Measurements from ENCODE around the gene UTP20. TPM values are rescaled to one million over a fixed set of nuclear protein-coding genes. Genes with fewer than 3 reads are reported as not detected.

Gene UTP20
- total RNA-seq, 1 donor: 18.8 TPM

GRCh38 chr12:101305794-101306193 lies 25.9 kb downstream of the UTP20 start:
- peaks cover 29% of the 10 kb centered on the region for H3K36me3 ChIP-seq (ENCODE audit: insufficient read depth, low read length)
- DNase-seq (ENCODE audit: insufficient read length, low spot score, missing footprints): no peak
- no peak for TF ChIP-seq CTCF (IDR thresholded peaks at IDR 0.05; ENCODE audit: extremely low read depth, low read depth, low read length)
- no peaks in the 10 kb centered on the region for H3K79me2 ChIP-seq (ENCODE audit: insufficient read depth, low read length)
- no peaks in the 10 kb centered on the region for H3K27me3 ChIP-seq (ENCODE audit: insufficient read depth, low read length)
- H3K27ac ChIP-seq (ENCODE audit: low read depth, low read length): no peak overlapping the region
- H3K9me3 ChIP-seq (ENCODE audit: low read depth, low read length): no peaks in the 10 kb centered on the region
- no peaks in the 10 kb centered on the region for H4K20me1 ChIP-seq (ENCODE audit: insufficient read depth, low read length)
- no peak overlapping the region for H3K4me3 ChIP-seq (ENCODE audit: insufficient read depth, low read length)
- H3K4me1 ChIP-seq (ENCODE audit: insufficient read depth, low read length): no peaks in the 10 kb centered on the region
- no peak overlapping the region for H3K4me2 ChIP-seq (ENCODE audit: insufficient read depth, low read length)
- no peak overlapping the region for H2AFZ ChIP-seq (ENCODE audit: low read length)

DNA sequence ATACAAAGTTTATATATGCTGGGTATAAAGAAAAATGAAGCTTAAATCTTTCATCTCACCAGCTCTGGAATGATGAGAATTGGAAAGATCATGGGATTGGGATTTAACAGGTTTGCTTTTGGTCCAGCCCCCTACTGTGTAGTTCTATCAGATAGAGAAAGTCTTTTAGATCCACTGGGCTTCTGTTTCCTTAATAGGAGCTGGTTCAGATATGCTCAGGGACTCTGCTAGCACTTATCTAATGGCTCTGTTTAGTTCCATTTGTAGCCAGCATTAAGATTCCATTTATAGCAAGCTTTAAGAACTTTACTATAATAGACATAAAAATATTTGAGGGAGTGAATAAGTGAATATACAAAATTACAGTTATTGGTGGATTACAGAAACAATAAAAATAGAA lies 42.6 kb downstream of the UTP20 start:
- no peak overlapping the region for H2AFZ ChIP-seq (ENCODE audit: low read length)
- H3K4me2 ChIP-seq (ENCODE audit: insufficient read depth, low read length): no peak overlapping the region
- no peak for TF ChIP-seq CTCF (IDR thresholded peaks at IDR 0.05; ENCODE audit: extremely low read depth, low read depth, low read length)
- no peak overlapping the region for H3K27ac ChIP-seq (ENCODE audit: low read depth, low read length)
- peaks cover 22% of the 10 kb centered on the region for H3K36me3 ChIP-seq (ENCODE audit: insufficient read depth, low read length)
- no peaks in the 10 kb centered on the region for H3K4me1 ChIP-seq (ENCODE audit: insufficient read depth, low read length)
- H3K4me3 ChIP-seq (ENCODE audit: insufficient read depth, low read length): no peak overlapping the region
- H3K9me3 ChIP-seq (ENCODE audit: low read depth, low read length): no peaks in the 10 kb centered on the region
- no peak for DNase-seq (ENCODE audit: insufficient read length, low spot score, missing footprints)
- no peaks in the 10 kb centered on the region for H3K27me3 ChIP-seq (ENCODE audit: insufficient read depth, low read length)
- no peaks in the 10 kb centered on the region for H4K20me1 ChIP-seq (ENCODE audit: insufficient read depth, low read length)
- no peaks in the 10 kb centered on the region for H3K79me2 ChIP-seq (ENCODE audit: insufficient read depth, low read length)

DNA sequence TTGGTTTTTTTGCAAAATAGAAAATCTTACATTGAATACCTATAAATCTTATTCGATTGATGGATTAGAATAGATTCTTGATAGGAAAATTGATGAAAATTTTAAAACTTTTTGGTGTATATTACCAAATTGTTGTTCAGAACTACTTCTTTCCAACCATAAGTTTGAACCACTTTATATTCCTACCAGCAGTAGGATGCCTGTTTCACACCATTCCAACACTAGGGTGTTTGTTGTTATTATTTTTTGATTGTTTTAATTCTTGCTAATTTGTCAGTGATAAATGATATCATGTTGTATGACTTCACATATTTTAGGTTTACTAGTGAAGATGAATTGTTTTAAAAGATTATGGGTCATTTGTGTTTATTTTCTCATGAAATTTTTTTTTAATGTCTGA lies 43.4 kb downstream of the UTP20 start:
- no peak overlapping the region for H3K27ac ChIP-seq (ENCODE audit: low read depth, low read length)
- no peaks in the 10 kb centered on the region for H3K27me3 ChIP-seq (ENCODE audit: insufficient read depth, low read length)
- H3K36me3 ChIP-seq (ENCODE audit: insufficient read depth, low read length): peaks cover 21% of the 10 kb centered on the region
- H3K4me1 ChIP-seq (ENCODE audit: insufficient read depth, low read length): no peaks in the 10 kb centered on the region
- no peaks in the 10 kb centered on the region for H3K9me3 ChIP-seq (ENCODE audit: low read depth, low read length)
- H4K20me1 ChIP-seq (ENCODE audit: insufficient read depth, low read length): no peaks in the 10 kb centered on the region
- DNase-seq (ENCODE audit: insufficient read length, low spot score, missing footprints): no peak
- no peaks in the 10 kb centered on the region for H3K79me2 ChIP-seq (ENCODE audit: insufficient read depth, low read length)
- H3K4me2 ChIP-seq (ENCODE audit: insufficient read depth, low read length): no peak overlapping the region
- TF ChIP-seq CTCF (IDR thresholded peaks at IDR 0.05; ENCODE audit: extremely low read depth, low read depth, low read length): no peak
- H3K4me3 ChIP-seq (ENCODE audit: insufficient read depth, low read length): no peak overlapping the region
- no peak overlapping the region for H2AFZ ChIP-seq (ENCODE audit: low read length)

DNA sequence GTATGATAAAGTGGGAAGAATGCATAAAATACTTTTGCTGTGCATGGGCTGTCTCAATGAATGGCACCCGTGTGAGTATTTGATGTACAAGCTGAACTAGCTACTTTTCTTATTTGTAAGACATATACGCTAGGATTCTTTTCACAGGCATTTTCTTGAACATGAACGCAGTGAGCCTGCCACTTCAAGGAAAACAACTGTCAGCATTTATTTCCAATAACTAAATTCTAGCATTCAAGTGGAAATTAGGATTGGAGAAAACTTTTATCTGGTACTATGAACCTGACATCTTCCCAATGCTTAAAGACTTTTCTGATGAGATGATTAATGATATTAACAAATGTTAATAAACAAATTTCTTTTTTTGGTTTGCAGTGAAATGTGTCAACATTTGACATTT lies 45.7 kb downstream of the UTP20 start:
- Histone ChIP-seq H3K4me2 (ENCODE audit: insufficient read depth, low read length) (no peak overlapping the region), H3K9me3 (ENCODE audit: low read depth, low read length) (no peaks in the 10 kb centered on the region), H3K79me2 (ENCODE audit: insufficient read depth, low read length) (no peaks in the 10 kb centered on the region)

More for the DNA sequence above, 45.7 kb downstream of the UTP20 start:
- Histone ChIP-seq H2AFZ (ENCODE audit: low read length) (no peak overlapping the region), H3K4me3 (ENCODE audit: insufficient read depth, low read length) (no peak overlapping the region), H3K27me3 (ENCODE audit: insufficient read depth, low read length) (no peaks in the 10 kb centered on the region), H3K27ac (ENCODE audit: low read depth, low read length) (no peak overlapping the region), H3K4me1 (ENCODE audit: insufficient read depth, low read length) (no peaks in the 10 kb centered on the region), H4K20me1 (ENCODE audit: insufficient read depth, low read length) (no peaks in the 10 kb centered on the region), H3K36me3 (ENCODE audit: insufficient read depth, low read length) (peaks cover 29% of the 10 kb centered on the region)
- TF ChIP-seq CTCF (IDR thresholded peaks at IDR 0.05; ENCODE audit: extremely low read depth, low read depth, low read length): no peak
- DNase-seq (ENCODE audit: insufficient read length, low spot score, missing footprints): no peak
